ENCODE data around the gene TCF4. TPM values are rescaled to one million over a fixed set of nuclear protein-coding genes. Genes with fewer than 3 reads are reported as not detected.

TCF4 gene
- total RNA-seq, 4 donors from 2014 or later = 80.9 to 172 (median 94.0) TPM

- DNase-seq (ENCODE audit: low spot score in 2 of 2) = no peak
Measured at GRCh38 chr18:55262021-55262560, 325.9 kb downstream of the TCF4 start.

DNA sequence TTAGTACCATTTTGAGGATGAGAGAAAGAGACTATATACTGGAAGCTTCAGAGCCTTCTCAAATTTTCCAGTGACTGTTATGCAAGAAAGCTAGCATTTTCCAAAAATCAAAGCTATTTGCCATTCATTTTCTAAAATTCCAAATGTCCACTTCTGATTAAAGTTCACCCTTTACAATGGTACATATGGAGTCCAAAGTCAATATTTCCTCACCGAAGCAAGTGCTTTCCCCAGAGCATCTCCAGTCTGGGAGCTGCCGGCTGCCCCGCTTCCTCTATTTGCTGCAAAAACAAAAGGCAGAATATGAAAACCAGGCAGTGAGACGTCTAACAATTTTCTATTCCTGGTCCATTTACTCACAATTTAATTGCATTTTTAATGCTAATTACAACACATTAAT is 326.7 kb downstream of the TCF4 start:
- Histone ChIP-seq H3K27me3 (no peaks in the 10 kb centered on the region), H3K4me1 (peaks cover 15% of the 10 kb centered on the region), H3K4me3 (no peak overlapping the region), H3K9me3 (no peaks in the 10 kb centered on the region), H3K36me3 (peaks cover 57% of the 10 kb centered on the region), H3K27ac (no peak overlapping the region)
- TF ChIP-seq POLR2A (IDR thresholded peaks at IDR 0.05) = no peak
- TF ChIP-seq EP300 (IDR thresholded peaks at IDR 0.05) = no peak
- TF ChIP-seq CTCF (IDR thresholded peaks at IDR 0.05) = no peak
- no peak for TF ChIP-seq POLR2AphosphoS5 (IDR thresholded peaks at IDR 0.05)
- WGBS = 89% methylated on average over 4 of the region's 4 CpGs
- DNase-seq (ENCODE audit: low spot score in 2 of 2) = no peak

More at GRCh38 chr18:55262021-55262560, 325.9 kb downstream of the TCF4 start:
- Histone ChIP-seq H3K4me3 (no peak overlapping the region), H3K27me3 (no peaks in the 10 kb centered on the region), H3K36me3 (peaks cover 54% of the 10 kb centered on the region), H3K9me3 (no peaks in the 10 kb centered on the region), H3K4me1 (peaks cover 11% of the 10 kb centered on the region), H3K27ac (no peak overlapping the region)
- 74% methylated on average over 1 of the region's 1 CpG for WGBS
- TF ChIP-seq POLR2A (IDR thresholded peaks at IDR 0.05) (no peak), POLR2AphosphoS5 (IDR thresholded peaks at IDR 0.05) (no peak), CTCF (IDR thresholded peaks at IDR 0.05) (no peak), EP300 (IDR thresholded peaks at IDR 0.05) (no peak)

GRCh38 chr18:55258088-55258487 is 329.9 kb downstream of the TCF4 start:
- no peaks in the 10 kb centered on the region for H3K9me3 ChIP-seq
- H3K4me1 ChIP-seq = peaks cover 10% of the 10 kb centered on the region
- H3K36me3 ChIP-seq = peaks cover 68% of the 10 kb centered on the region
- no peak overlapping the region for H3K4me3 ChIP-seq
- H3K27me3 ChIP-seq = no peaks in the 10 kb centered on the region
- no peak for TF ChIP-seq POLR2A (IDR thresholded peaks at IDR 0.05)
- TF ChIP-seq POLR2AphosphoS5 (IDR thresholded peaks at IDR 0.05) = no peak
- TF ChIP-seq EP300 (IDR thresholded peaks at IDR 0.05) = no peak
- TF ChIP-seq CTCF (IDR thresholded peaks at IDR 0.05) = no peak
- DNase-seq (ENCODE audit: low spot score in 2 of 2) = no peak
- no peak overlapping the region for H3K27ac ChIP-seq
- WGBS = 91% methylated on average over 4 of the region's 4 CpGs

GRCh38 chr18:55256929-55257289 is 331.1 kb downstream of the TCF4 start:
- peaks cover 17% of the 10 kb centered on the region for H3K4me1 ChIP-seq
- no peak for DNase-seq (ENCODE audit: low spot score in 2 of 2)
- no peak overlapping the region for H3K27ac ChIP-seq
- TF ChIP-seq POLR2AphosphoS5 (IDR thresholded peaks at IDR 0.05) = no peak
- TF ChIP-seq POLR2A (IDR thresholded peaks at IDR 0.05) = no peak
- H3K27me3 ChIP-seq = no peaks in the 10 kb centered on the region
- WGBS = 60% methylated on average over 1 of the region's 1 CpG
- no peak overlapping the region for H3K4me3 ChIP-seq
- H3K9me3 ChIP-seq = no peaks in the 10 kb centered on the region
- peaks cover 61% of the 10 kb centered on the region for H3K36me3 ChIP-seq

DNA sequence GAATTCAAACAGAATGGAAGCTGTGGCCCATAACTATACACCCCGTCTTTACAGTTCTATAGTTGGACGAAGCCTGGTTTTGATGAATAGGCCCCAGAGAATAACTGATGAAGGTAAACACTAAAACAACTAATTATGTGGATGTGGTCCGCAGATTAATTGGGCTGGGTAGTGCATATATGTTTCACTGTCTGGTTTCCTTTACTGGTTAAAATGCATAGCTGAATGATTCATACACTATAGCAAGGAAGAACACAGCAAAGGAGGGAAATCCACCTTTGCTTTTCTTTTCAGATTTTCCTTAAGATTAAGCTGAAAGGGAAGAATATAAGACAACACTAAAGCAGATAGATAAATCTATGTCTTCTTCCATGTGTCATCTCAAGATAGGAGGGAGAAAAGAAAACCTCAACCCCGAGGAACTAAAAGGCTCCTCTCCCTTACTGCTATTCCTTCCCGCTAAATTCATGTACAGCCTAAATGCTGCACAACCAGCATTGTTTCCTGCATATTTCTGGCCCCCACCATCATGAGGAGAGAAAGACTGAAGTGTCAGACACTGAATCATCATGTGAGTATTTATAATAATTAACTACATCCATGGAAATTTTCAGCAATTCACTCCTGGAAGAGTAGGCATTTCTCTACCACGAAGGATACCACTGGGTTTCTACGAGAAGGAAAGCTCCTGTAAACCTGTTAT is 331.6 kb downstream of the TCF4 start:
- H3K36me3 ChIP-seq = peaks cover 59% of the 10 kb centered on the region
- H3K4me3 ChIP-seq = no peak overlapping the region
- WGBS = 70% methylated on average over 7 of the region's 7 CpGs
- no peak for DNase-seq (ENCODE audit: low spot score in 2 of 2)
- peaks cover 20% of the 10 kb centered on the region for H3K4me1 ChIP-seq
- H3K27me3 ChIP-seq = no peaks in the 10 kb centered on the region
- no peaks in the 10 kb centered on the region for H3K9me3 ChIP-seq
- no peak for TF ChIP-seq POLR2AphosphoS5 (IDR thresholded peaks at IDR 0.05)
- TF ChIP-seq POLR2A (IDR thresholded peaks at IDR 0.05) = no peak
- TF ChIP-seq CTCF (IDR thresholded peaks at IDR 0.05) = no peak
- TF ChIP-seq EP300 (IDR thresholded peaks at IDR 0.05) = no peak
- H3K27ac ChIP-seq = no peak overlapping the region

All from suprapubic skin (tissue), 4 donors.